ENCODE results near the gene SPI1.
A peak's percentile ranks its signal among the peaks of the same experiment; 100 is the strongest.

The SPI1 gene

GRCh38 chr11:47413351-47413750 lies 35.0 kb upstream of the SPI1 start:
- Histone ChIP-seq H3K27me3 (no peaks in the 10 kb centered on the region), H3K27ac (peak overlapping the region; percentile 83 to 86), H3K9me3 (no peaks in the 10 kb centered on the region), H3K4me3 (no peak overlapping the region), H3K4me1 (peaks cover 18 to 77% (median 61%) of the 10 kb centered on the region in 4 donors), H3K36me3 (peaks cover 21 to 62% (median 61%) of the 10 kb centered on the region in 3 donors)
- DNase-seq, result no peak
- no peak for TF ChIP-seq CTCF (IDR thresholded peaks at IDR 0.05)
- intact Hi-C loops (cut with DNase I; ENCODE audit: low total_unique reads), result loop anchor here (10.0 kb wide), 2 partner anchors 161 to 239 kb away; partner anchors contain the start of genes ARFGAP2, KBTBD4 and NDUFS3

- Histone ChIP-seq H3K4me3 (no peak overlapping the region), H3K27me3 (no peaks in the 10 kb centered on the region), H3K36me3 (peaks cover 14 to 50% (median 49%) of the 10 kb centered on the region in 3 donors), H3K4me1 (peaks cover 19 to 82% (median 66%) of the 10 kb centered on the region in 4 donors), H3K27ac (peak overlapping the region; percentile 9 to 45), H3K9me3 (no peaks in the 10 kb centered on the region)
- no peak for DNase-seq
- TF ChIP-seq CTCF (IDR thresholded peaks at IDR 0.05), result peak; percentile 44 to 64
- intact Hi-C loops (cut with DNase I; ENCODE audit: low total_unique reads), result loop anchor here (10.0 kb wide), 2 partner anchors 163 to 237 kb away; partner anchors contain the start of genes ARFGAP2, KBTBD4 and NDUFS3
Observed at GRCh38 chr11:47411884-47412746, 33.8 kb upstream of the SPI1 start.

GRCh38 chr11:47410370-47411264 lies 32.3 kb upstream of the SPI1 start:
- DNase-seq, result no peak
- Histone ChIP-seq H3K4me3 (peak overlapping the region in 1 of 2 donors; percentile 88), H3K27me3 (no peaks in the 10 kb centered on the region), H3K27ac (peak overlapping the region; percentile 95), H3K9me3 (no peaks in the 10 kb centered on the region), H3K4me1 (peaks cover 18 to 72% (median 54%) of the 10 kb centered on the region in 4 donors), H3K36me3 (peaks cover 14 to 50% (median 45%) of the 10 kb centered on the region in 3 donors)
- intact Hi-C loops (cut with DNase I; ENCODE audit: low total_unique reads), result loop anchor here (10.0 kb wide), 2 partner anchors 164 to 236 kb away; partner anchors contain the start of genes ARFGAP2, KBTBD4 and NDUFS3
- no peak for TF ChIP-seq CTCF (IDR thresholded peaks at IDR 0.05)

GRCh38 chr11:47409440-47410369 lies 31.4 kb upstream of the SPI1 start:
- Histone ChIP-seq H3K27me3 (no peaks in the 10 kb centered on the region), H3K36me3 (peaks cover 14 to 44% (median 37%) of the 10 kb centered on the region in 3 donors), H3K4me1 (peaks cover 17 to 63% (median 45%) of the 10 kb centered on the region in 4 donors), H3K9me3 (no peaks in the 10 kb centered on the region), H3K27ac (peak overlapping the region; percentile 95), H3K4me3 (peak overlapping the region; percentile 70 to 88)
- no peak for DNase-seq
- intact Hi-C loops (cut with DNase I; ENCODE audit: low total_unique reads), result loop anchor here (10.0 kb wide), 2 partner anchors 165 to 235 kb away; partner anchors contain the start of genes ARFGAP2, KBTBD4 and NDUFS3
- TF ChIP-seq CTCF (IDR thresholded peaks at IDR 0.05), result no peak

Data from tibial artery (tissue), 4 donors.